A673 (cell line): ENCODE measurements around the gene ZFYVE28. TPM values are rescaled to one million over a fixed set of nuclear protein-coding genes. Genes with fewer than 3 reads are reported as not detected.

Experiments used
- BruUV-seq: library from RNA; stranded (reverse); fragments of 400-500 nt; replicated peaks from 2 replicates; lab custom pipeline; 2021; lab: Mats Ljungman, UMichigan
- CTCF ChIA-PET: fragments of 300-600 bp; sonication (Branson Sonifier 250); formaldehyde crosslinking; loops from one replicate; lab custom pipeline; 2022; ENCODE audit warnings: antibody characterized with exemption; lab: Charles Lee
- POLR2A ChIA-PET: fragments of 300-600 bp; sonication (Branson Sonifier 250); formaldehyde crosslinking; loops from one replicate; lab custom pipeline; 2022; ENCODE audit warnings: antibody characterized with exemption; ENCODE audit not compliant: low non-redundant PET; lab: Charles Lee
- DNase-seq: peaks from one replicate; pipeline ENCODE4 v3.0.0-alpha.2; 2015; ENCODE audit warnings: low spot score
- H3K27ac ChIP-seq: fragments of 200-600 bp; sonication (generic); 2 replicates; pipeline ENCODE4 v1.5.1; 2016; ENCODE audit warnings: mixed run types, low read depth, mild to moderate bottlenecking, mixed read lengths, antibody characterized with exemption, low read length; ENCODE audit not compliant: poor library complexity, severe bottlenecking
- H3K27me3 ChIP-seq: fragments of 200-600 bp; sonication (generic); replicated peaks from 2 replicates; pipeline ENCODE4 v1.6.1; 2017; ENCODE audit warnings: mixed run types, low read depth, mild to moderate bottlenecking, mixed read lengths, antibody characterized with exemption, low read length; ENCODE audit not compliant: insufficient read depth, poor library complexity
- H3K36me3 ChIP-seq: fragments of 200-600 bp; sonication (generic); 2 replicates; pipeline ENCODE4 v1.6.1; 2016; ENCODE audit warnings: mixed run types, mild to moderate bottlenecking, mixed read lengths, antibody characterized with exemption, low read length; ENCODE audit not compliant: insufficient read depth, poor library complexity, severe bottlenecking
- H3K4me1 ChIP-seq: fragments of 200-600 bp; sonication (generic); 2 replicates; pipeline ENCODE4 v1.6.1; 2017; ENCODE audit warnings: mixed run types, mild to moderate bottlenecking, mixed read lengths, antibody characterized with exemption, low read length; ENCODE audit not compliant: insufficient read depth, poor library complexity, severe bottlenecking
- H3K4me3 ChIP-seq: fragments of 200-600 bp; sonication (generic); 2 replicates; pipeline ENCODE4 v1.5.1; 2016; ENCODE audit warnings: low read depth, mixed run types, mild to moderate bottlenecking, mixed read lengths, low read length; ENCODE audit not compliant: poor library complexity, severe bottlenecking
- H3K9me3 ChIP-seq: fragments of 200-600 bp; sonication (generic); 2 replicates; pipeline ENCODE4 v1.6.1; 2016; ENCODE audit warnings: mixed run types, low read depth, mild to moderate bottlenecking, mixed read lengths, antibody characterized with exemption, low read length; ENCODE audit not compliant: poor library complexity, severe bottlenecking
- EZH2 ChIP-seq: fragments of 200-600 bp; sonication (generic); IDR thresholded peaks from 2 replicates; pipeline ENCODE4 v1.6.1; 2017; ENCODE audit warnings: borderline replicate concordance, low read depth, mild to moderate bottlenecking, mixed read lengths, antibody characterized with exemption, low read length; ENCODE audit not compliant: poor library complexity, severe bottlenecking
- intact Hi-C: fragments of 100-400 bp; cut with micrococcal nuclease; formaldehyde crosslinking; loops from one replicate; pipeline ENCODE4 v1.10.0; 2022; ENCODE audit not compliant: unreplicated experiment
- total RNA-seq: library from RNA; stranded (reverse); gene quantifications from 2 replicates; pipeline ENCODE4 v1.2.3, GENCODE V29; 2021
- TF ChIP-seq, protein P1 (sequence below): fragments of 300-800, 200-600 bp; sonication (generic); conservative IDR thresholded peaks from 2 replicates; pipeline ENCODE4 v1.5.1; 2017; ENCODE audit warnings: low read depth, mild to moderate bottlenecking, antibody characterized with exemption, low read length, moderate library complexity, mixed read lengths

Gene ZFYVE28
- total RNA-seq, 1 experiment from 2014 or later: 8.6 TPM

DNA sequence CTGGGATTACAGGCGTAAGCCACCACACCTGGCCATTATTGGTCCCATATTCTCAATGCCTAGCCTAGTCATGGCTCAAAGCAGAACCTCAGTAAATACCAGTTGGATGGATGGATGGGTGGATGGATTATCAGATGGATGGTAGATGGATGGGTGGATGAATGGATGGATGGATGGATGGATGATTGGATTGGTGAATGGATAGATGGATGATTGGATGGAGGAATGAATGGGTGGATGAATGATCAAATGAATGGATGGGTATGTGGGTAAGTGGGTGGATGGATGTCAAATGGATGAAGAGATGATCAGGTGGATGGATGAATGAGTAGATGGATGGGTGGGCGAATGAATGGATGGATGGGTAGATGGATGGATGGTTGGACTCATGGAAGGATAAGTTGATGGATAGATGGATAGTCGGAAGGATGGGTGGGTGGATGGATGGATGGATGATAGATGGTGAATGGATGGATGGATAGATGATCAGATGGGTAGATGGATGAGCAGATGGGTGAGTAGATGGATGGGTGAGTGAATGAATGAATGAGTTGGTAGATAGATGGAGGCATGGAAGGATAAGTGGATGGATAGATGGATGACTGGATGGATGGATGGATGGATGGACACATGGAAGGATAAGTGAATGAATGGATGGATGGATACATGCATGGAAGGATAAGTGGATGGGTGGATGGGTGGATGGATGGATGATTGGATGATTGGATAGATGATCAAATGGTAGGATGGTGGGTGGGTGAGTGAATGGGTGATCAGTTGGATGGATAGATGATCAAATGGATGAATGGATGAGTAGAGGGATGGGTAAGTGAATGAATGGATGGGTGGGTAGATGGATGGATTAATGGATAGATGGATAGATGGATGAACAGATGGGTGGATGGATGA, 28.5 kb upstream of the ZFYVE28 start:
- no peak for TF ChIP-seq EZH2
- TF ChIP-seq, protein P1, sequence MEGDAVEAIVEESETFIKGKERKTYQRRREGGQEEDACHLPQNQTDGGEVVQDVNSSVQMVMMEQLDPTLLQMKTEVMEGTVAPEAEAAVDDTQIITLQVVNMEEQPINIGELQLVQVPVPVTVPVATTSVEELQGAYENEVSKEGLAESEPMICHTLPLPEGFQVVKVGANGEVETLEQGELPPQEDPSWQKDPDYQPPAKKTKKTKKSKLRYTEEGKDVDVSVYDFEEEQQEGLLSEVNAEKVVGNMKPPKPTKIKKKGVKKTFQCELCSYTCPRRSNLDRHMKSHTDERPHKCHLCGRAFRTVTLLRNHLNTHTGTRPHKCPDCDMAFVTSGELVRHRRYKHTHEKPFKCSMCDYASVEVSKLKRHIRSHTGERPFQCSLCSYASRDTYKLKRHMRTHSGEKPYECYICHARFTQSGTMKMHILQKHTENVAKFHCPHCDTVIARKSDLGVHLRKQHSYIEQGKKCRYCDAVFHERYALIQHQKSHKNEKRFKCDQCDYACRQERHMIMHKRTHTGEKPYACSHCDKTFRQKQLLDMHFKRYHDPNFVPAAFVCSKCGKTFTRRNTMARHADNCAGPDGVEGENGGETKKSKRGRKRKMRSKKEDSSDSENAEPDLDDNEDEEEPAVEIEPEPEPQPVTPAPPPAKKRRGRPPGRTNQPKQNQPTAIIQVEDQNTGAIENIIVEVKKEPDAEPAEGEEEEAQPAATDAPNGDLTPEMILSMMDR: no peak
- DNase-seq: no peak
- Histone ChIP-seq H3K27ac (no peak overlapping the region), H3K27me3 (no peaks in the 10 kb centered on the region), H3K4me1 (no peaks in the 10 kb centered on the region), H3K9me3 (no peaks in the 10 kb centered on the region), H3K4me3 (no peak overlapping the region), H3K36me3 (no peaks in the 10 kb centered on the region)
- ChIA-PET CTCF (no interaction called here), POLR2A (no interaction called here)
- no TSS peak for BruUV-seq
- intact Hi-C loops: no loop called here

DNA sequence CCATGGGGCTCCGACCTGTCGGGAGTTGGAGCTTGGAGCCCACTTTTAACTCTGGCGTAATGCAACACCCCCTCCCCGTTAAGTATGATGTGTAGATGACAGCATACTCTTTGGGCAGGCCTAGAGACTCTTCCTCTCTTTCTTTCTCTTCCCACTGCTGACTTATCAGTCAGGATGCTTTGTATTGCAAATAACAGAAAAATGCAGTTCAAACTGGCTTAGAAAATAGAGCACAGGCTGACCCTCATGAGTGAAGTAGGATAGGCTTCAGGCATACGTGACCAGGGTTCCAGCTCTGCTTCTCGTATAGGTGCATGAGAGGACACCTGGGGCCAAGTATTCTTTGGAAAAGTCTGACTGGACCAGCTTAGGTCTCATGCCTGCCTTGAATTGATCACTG, 27.1 kb upstream of the ZFYVE28 start:
- POLR2A ChIA-PET: no interaction called here

DNA sequence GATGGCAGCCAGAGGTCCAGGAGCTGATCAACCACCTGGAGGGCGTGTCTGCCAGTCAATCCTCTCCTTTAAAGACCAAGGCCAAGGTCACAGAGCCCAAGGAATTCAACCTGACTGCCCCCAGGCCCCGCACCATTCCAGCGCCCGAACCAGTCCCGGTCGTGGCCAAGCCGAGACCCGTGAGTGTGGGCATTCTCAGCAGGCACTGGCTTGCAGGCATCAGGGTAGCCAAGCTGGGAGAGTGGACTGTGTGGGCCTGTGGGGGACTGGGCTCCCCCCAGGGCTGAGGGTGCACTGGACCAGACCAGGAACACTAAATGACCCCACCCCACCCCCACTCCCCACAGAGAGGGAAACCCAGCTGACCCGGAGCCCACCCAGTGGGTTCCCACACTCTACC, 26.7 kb upstream of the ZFYVE28 start:
- no TSS peak for BruUV-seq
- POLR2A ChIA-PET: no interaction called here
- no peaks in the 10 kb centered on the region for H3K9me3 ChIP-seq
- no peaks in the 10 kb centered on the region for H3K27me3 ChIP-seq
- no peak overlapping the region for H3K27ac ChIP-seq
- H3K4me3 ChIP-seq: no peak overlapping the region
- no peaks in the 10 kb centered on the region for H3K4me1 ChIP-seq
- intact Hi-C loops: no loop called here
- CTCF ChIA-PET: no interaction called here
- no peaks in the 10 kb centered on the region for H3K36me3 ChIP-seq
- TF ChIP-seq, protein P1: no peak
- TF ChIP-seq EZH2: no peak
- DNase-seq: no peak

More for the DNA sequence above, 27.1 kb upstream of the ZFYVE28 start:
- Histone ChIP-seq H3K9me3 (no peaks in the 10 kb centered on the region), H3K4me1 (no peaks in the 10 kb centered on the region), H3K36me3 (no peaks in the 10 kb centered on the region), H3K4me3 (no peak overlapping the region), H3K27ac (no peak overlapping the region), H3K27me3 (no peaks in the 10 kb centered on the region)
- no peak for TF ChIP-seq EZH2
- TF ChIP-seq, protein P1: no peak
- BruUV-seq: no TSS peak
- intact Hi-C loops: no loop called here
- CTCF ChIA-PET: no interaction called here
- no peak for DNase-seq
